Activated T-cell treated with anti-CD3 and anti-CD28 coated beads for 4 hours (primary cell): ENCODE data around the gene EOLA1.
"Not testable (repeated sequence)": the region's sequence is repeated elsewhere in the genome, so short reads cannot be mapped to it uniquely, and the experiment has no call there.

Source experiments
- DNase-seq: peaks from one replicate; pipeline ENCODE4 v3.0.0-alpha.2; 2020

EOLA1 gene

DNA sequence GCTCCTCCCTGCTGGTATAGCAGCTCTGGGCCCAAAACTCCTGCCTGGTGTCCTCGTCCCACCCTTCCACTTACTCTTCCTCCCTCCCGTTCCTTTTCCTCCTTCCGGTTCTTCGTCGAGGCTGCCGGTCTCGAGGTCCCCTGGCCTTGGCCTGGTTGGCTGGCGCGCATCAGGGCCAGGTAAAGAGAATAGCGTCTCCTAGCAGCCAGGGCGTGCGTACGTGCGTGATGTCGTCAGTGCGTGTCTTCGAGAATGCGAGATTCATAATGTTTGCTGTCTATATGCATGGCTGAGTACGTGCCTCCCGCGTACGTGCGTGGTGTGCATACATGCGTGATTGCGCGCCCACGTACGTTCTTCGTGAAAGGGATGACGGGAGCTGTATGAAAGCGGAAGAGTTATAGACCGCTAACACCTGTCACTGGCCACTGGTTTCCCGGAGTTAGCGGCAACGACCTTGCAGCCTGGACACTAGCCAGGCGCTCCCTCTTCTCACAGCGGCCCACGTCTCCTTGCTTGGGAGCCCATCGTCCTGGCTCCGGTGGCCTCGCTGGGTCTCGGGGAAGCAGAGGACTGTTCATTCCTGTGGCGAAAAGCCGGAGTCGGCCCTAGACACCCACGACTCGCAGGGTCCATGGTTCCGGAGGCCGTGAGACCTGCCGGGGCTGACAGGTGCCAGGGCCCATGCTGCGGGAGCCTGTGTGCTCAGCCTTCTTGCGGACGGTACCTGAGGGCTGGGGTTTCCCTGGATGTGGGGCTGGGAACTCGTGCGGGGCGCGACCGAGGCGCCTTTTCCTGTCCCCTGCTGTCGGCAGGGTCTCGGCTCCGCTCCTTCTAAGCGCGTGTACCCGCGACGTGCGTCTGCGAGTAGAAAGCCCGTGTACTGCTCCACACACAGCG is at the start of gene EOLA1:
TSS of gene EOLA1 (plus strand) at position 392 of the 900 bp plus-strand sequence. CDS start 4,619 bp downstream, outside the sequence.
- peak; percentile 82 for DNase-seq

- DNase-seq = no peak
These were observed 49.0 kb upstream of the EOLA1 start for GRCh38 chrX:149491812-149492211.

DNA sequence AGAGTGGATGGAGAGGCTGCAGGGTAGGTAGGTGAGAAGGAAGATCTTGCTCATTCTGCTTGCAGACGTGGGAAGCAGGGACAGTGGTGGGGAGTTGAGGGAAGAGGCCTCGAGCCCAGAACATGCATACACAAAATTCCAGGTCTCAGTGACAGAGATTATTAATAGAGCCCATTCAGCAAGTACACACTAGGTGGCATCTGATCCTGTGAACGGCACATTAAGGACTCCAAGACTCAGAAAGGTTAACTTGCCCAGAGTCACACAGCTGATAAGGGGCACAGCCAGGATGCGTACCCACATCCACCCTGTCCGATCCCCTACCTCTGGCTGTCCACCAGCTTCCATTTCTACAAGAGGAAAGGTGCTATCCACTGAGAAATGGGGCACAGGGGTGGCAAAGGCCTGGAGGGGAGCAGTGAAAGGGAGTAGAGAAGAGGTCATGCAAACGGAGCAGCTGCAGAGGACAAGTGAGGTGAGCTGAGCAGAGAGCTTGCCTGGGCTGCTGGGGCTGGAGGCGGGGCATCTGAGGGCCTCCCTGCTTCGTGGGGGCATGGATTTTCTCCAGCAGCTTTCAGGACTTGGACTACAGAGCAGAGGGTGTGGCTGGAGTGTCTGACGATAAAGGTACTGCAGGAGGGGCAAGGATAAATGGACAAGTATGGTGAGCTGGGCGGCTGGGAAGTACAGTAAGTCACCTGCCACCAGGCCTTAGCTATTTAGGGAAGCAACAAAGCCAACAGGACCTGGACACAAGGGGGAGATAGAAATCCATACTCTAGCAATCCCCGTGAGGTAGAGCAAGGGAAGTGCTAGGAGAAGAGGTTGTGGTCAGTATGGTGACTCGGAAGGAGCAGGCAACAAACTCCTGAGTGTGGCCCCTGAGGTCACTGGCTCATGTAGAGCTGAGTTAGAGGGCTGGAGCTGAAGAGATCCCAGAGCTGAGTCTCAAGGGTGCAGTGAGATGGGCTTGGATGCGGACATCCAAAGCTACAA is 46.9 kb upstream of the EOLA1 start:
- DNase-seq = no peak

DNA sequence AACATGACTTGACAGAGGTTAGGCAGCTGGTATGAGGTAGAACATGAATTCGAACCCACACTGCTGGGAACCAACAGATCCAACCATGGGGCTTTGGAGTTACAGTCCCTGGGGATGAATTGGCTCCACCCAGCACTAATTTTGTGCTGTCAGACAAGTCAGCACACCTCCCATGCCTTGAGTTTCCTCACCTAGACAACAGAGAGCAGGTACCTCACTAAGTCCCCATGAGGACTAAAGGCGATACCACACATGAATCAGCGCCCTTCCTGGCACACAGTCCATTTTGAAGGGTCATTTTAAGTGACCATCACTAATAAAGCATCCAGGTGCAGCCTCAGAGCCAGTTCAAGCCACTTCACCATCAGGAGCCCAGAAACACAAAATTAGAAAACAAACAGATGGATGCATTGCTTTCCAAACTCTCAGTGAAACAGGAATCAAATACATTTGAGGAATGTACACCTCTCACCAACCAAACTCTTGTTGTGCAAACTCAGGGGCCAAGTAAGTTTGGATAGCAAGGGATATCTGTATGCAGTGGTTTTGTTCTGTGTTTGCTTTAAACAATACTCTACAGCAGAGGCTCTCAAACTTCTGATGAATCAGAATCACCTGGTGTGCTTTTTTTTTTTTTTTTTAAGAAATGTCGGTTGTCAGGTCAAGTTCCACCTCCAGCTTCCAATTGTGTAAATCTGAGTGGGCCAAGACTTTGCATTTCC is 45.8 kb upstream of the EOLA1 start:
- no peak for DNase-seq

DNA sequence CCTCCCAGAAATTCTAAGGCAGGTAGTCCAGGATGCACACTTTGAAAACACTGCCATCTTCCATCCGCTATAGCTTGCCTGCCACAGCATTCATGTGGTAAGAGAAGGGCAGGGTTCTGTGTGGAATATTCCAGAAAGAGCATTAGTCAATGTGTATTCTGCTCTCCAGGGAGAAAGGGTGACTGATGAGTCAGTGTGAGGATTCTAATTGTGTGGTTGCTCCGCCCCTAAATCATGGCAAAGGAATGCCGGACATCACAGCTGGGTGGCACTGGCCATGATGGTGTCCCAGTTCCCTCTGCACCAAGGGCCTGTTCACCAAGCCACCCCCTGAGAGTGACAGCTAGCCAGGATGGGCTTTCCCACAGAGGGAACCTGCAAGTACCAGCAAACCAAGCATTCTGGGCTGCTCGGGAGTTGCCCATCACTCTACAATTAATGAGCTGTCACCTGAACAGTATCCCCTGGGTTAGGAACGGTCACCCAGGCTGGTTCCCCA is 45.2 kb upstream of the EOLA1 start:
- no peak for DNase-seq

DNA sequence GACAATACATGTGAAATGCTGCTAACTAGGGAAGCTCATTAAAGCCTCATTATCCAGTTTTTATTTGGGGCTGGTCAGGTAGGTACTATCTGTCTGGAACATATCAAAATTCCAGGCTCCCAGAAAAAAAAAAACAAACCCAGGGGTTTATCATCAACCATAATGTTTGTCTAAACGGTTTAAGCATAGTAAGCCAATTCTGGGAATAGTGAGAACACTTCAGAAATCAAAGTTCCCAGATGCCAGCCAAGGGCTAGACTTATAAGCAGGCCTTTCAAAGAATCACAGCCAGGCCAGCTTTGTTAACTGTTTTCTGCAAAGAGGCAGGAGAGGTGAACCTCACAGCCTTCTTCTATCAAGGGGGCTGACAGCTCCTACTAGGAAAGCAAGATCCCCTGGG is 43.8 kb upstream of the EOLA1 start:
- no peak for DNase-seq

DNA sequence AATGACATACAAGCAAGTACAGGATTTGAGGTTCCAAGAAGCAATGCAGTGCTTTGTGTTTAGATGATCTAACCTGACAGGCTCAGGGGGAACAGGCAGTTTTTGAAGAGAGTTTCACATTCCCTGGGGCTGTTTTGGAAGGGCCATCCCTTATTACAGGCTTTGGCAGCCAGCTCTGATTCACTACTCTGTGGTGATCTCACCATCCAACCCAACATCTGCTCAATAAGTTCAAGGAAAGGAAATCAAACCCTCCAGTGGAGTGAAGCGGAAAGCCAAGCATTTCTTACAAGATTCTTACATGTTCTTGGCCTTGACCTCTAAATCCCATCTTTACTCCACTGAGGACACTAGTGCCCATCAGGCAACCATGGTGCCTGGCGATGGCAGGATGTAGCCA is 43.2 kb upstream of the EOLA1 start:
- DNase-seq = no peak

DNA sequence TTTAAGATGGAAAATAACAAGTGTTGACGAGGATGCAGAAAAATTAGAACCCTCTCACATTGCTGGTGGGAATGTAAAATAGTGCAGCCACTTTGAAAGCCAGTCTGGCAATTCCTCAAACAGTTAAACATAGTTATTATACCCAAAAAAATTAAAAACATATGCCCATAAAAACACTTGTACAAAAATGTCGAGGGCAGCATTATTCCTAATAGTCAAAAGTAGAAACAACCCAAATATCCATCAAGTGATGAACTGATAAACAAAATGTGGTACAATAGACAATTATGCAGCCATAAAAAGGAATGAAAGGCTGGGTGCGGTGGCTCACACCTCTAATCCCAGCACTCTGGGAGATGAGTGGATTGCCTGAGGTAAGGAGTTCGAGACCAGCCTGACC is 42.0 kb upstream of the EOLA1 start:
- no peak for DNase-seq

DNA sequence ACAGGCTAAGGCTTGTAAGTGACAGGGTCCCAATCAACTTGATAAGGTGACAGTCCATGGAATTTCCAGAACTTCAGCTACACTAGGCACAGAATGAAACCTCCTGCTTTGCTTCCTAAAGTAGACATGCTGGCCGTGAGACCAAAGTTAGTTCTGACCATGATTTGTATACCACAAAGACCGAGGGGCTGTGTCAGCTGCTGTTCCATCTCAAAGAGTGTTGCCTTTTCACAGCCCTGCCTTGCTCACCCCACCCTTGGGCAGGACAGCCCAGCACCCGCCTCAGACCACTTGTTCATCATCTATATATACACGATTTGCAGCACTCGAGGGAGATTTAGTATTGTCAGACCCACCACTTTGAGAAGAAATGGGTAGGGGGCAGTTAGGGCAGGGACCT is 41.0 kb upstream of the EOLA1 start:
- DNase-seq = no peak

DNA sequence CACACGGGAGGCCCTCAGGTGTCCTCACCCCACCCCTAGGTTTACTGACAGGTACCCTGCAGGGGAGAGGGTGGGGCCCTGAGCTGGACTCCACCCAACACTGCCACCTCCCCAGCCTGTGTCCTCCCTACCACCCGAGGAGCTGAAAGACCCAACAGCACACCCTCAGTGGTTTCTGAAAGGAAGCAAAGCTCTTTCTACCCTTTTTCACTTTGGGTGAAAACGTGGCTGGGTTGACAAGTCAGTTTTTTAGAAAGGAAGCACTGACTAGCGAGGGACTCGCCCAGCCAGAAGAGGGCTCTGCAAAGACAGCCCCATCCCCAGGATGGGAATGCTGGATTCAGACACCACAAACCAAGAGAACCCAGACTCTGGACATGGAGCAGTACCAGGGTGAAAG is 37.9 kb upstream of the EOLA1 start:
- not testable (repeated sequence) for DNase-seq

- DNase-seq = peak; percentile 34
These were observed 37.4 kb upstream of the EOLA1 start for GRCh38 chrX:149503446-149503845.

DNA sequence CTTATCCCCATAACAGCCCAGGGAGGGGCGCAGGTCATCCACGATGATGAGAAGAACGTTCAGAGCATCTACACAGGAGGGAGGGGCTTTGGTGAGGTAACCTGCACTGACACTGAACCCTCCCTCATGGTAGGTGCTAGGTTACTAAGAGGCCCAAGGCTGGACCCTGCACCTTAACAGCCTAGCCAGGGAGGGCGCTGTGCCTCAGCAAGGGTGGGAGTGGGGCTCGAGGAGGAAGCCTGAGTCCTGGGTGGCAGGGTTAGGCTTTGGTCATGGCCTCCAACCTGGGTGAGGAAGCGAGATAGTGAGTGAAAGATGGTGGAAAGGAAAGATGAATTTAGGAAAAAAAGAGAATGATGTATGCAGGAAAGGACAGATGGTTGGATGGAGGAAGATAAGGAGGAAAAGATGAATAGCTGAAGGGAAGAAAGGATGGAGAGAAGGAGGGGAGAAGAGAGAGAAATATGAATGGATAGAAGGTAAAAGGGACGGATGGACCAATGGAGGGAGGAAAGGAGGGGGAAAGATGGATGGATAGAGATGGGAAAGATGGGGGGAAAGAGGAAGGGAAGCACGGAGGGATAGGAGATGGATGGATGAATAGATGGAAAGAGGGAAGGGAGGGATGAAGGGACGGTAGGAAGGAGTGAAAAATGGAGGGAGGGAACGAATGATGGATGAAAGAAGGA is 36.4 kb upstream of the EOLA1 start:
- peak; percentile 30 for DNase-seq

DNA sequence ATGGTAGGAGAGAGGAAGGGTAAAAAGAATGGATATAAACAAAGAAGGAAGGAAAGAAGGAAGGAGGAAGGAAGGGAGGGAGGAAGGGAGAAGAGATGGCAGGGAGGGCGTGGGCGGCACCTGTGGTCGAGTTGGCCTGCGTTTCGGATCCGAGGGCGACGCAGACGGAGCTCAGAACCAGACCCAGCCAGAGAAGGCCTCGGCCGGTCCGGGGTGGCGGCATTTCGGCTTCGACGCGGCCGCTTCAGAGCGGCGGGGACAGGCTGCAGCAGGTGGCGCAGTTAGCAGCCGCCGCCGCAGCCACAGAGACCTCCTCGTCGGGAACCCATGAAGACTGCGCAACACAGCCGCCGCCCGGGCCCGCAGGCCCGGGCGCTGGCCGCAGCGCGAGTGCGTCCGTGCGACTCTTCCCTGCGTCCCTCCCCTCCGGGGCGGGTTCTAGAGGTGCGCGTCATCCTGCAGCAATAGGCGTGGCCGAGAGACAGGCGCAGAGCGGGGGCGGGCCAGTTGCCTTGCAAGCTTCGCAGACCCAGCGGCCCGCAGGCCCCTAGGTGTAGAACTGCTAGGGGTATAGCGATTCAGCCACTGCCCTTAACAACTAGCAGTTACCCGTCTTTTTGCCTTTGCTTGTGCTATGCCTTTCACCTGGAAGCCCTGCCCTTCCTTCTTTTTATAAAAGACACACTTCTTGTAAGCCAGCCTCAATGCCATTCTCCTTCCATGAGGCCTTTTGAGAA is 35.7 kb upstream of the EOLA1 start, which contains the start of gene IDS:
TSS of gene IDS (minus strand) at position 392 of the 737 bp plus-strand sequence. CDS start at position 223, 169 bp downstream.
- DNase-seq = peak; percentile 67

GRCh38 chrX:149505671-149506070 is 35.1 kb upstream of the EOLA1 start:
- DNase-seq = no peak

- DNase-seq = no peak
These were observed 34.5 kb upstream of the EOLA1 start for GRCh38 chrX:149506349-149506748.

DNA sequence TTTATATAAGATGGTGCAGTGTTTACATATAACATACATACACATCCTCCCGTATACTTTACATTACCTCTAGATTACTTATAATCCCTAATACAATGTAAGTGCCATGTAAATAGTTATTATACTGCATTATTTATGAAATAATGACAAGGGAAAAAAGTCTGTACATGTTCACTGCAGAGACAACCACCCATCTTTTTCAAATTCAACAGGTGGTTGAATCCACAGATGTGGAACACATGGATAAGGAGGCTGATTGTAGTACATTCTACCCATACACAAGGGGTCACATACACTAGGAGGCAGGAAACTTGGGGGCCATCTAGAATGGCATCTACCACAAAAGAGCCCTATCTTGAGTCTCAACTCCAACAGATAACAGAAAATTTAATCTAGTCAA is 32.3 kb upstream of the EOLA1 start:
- DNase-seq = no peak

GRCh38 chrX:149510386-149510785 is 30.4 kb upstream of the EOLA1 start:
- no peak for DNase-seq

- no peak for DNase-seq
These were observed 29.7 kb upstream of the EOLA1 start for GRCh38 chrX:149511081-149511480.

DNA sequence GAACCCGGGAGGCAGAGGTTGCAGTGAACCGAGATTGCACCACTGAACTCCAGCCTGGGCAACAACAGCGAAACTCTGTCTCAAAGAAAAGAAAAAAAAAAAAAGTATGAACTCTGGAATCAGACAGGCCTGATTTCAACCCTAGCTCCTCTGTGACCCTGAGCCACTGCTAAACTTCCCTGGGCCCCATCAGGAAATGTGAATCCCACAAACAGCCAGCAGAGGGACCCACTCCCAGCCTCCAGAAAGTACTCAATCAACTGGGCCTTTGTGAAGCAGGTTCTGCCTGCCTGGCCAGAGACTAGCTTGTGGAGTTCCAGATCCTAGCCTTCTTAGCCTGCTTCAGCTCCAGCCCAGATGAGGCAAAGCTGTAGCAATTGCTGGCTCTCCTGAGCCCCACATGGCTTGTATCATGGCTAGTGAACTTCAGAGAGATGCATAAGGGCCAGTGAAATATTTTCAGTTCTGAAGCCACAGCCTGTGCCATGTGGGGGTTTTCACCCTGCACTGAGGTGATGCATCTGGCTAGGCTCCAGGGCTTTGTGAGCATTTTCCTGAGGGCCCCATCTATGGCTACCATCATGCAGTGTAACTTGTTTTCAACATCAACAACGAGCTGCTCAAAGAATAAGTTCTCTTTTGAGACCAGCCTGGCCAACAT is 28.5 kb upstream of the EOLA1 start:
- peak; percentile 32 for DNase-seq

GRCh38 chrX:149513825-149514428 is 26.9 kb upstream of the EOLA1 start:
- no peak for DNase-seq
